Lower lobe of right lung (tissue), 2 donors: Measurements from ENCODE around the gene NOD2. TPM values are rescaled to one million over a fixed set of nuclear protein-coding genes. Genes with fewer than 3 reads are reported as not detected.

Experiments used
- ATAC-seq, 2 donors: fragments of 200-7000 bp; cut with Tn5 transposase; one replicate each; pipeline ENCODE4 v1.9.1; 2020 to 2022; ENCODE audit warnings: mild to moderate bottlenecking in 2 of 2, moderate library complexity in 2 of 2
- DNase-seq: peaks from one replicate; pipeline ENCODE4 v3.0.0-alpha.2; 2020
- H3K27ac ChIP-seq: fragments of 200-600 bp; one replicate; pipeline ENCODE4 v1.8.0; 2022
- H3K27me3 ChIP-seq: fragments of 200-600 bp; one replicate; pipeline ENCODE4 v1.8.0; 2022; ENCODE audit warnings: low read depth
- H3K36me3 ChIP-seq: fragments of 200-600 bp; one replicate; pipeline ENCODE4 v1.8.0; 2022; ENCODE audit warnings: mild to moderate bottlenecking
- H3K4me1 ChIP-seq: fragments of 200-600 bp; one replicate; pipeline ENCODE4 v1.8.0; 2022
- H3K4me3 ChIP-seq: fragments of 200-600 bp; one replicate; pipeline ENCODE4 v1.8.0; 2022; ENCODE audit warnings: mild to moderate bottlenecking
- H3K9me3 ChIP-seq: fragments of 200-600 bp; one replicate; pipeline ENCODE4 v1.8.0; 2022
- intact Hi-C: fragments of 100-400 bp; cut with DNase I; formaldehyde crosslinking; loops from one replicate; pipeline ENCODE4 v1.11.0; 2022
- total RNA-seq: library from RNA; stranded (reverse); fragmentation: NEBNext Ultra II Directional; extraction: Animal tissue kit (Norgen Biotek cat#: 25700); gene quantifications from one replicate; pipeline ENCODE4 v1.2.1, GENCODE V29; 2021
- TF ChIP-seq, protein P1 (sequence below): fragments of 200-600 bp; IDR thresholded peaks from one replicate; pipeline ENCODE4 v1.8.0; 2022; ENCODE audit warnings: antibody characterized with exemption, mild to moderate bottlenecking
- donor health status: DM: no; HTN: yes; CAD: no; lungs with severe emphysema.

The NOD2 gene
- total RNA-seq, 1 donor from 2014 or later: 13.2 TPM

- intact Hi-C loops: no loop called here
- no peak overlapping the region for H3K4me3 ChIP-seq
- H3K27ac ChIP-seq: no peak overlapping the region
- no peaks in the 10 kb centered on the region for H3K9me3 ChIP-seq
- no peaks in the 10 kb centered on the region for H3K27me3 ChIP-seq
- H3K36me3 ChIP-seq: peaks cover 10% of the 10 kb centered on the region
- ATAC-seq (no peak), DNase-seq (no peak)
- TF ChIP-seq, protein P1, sequence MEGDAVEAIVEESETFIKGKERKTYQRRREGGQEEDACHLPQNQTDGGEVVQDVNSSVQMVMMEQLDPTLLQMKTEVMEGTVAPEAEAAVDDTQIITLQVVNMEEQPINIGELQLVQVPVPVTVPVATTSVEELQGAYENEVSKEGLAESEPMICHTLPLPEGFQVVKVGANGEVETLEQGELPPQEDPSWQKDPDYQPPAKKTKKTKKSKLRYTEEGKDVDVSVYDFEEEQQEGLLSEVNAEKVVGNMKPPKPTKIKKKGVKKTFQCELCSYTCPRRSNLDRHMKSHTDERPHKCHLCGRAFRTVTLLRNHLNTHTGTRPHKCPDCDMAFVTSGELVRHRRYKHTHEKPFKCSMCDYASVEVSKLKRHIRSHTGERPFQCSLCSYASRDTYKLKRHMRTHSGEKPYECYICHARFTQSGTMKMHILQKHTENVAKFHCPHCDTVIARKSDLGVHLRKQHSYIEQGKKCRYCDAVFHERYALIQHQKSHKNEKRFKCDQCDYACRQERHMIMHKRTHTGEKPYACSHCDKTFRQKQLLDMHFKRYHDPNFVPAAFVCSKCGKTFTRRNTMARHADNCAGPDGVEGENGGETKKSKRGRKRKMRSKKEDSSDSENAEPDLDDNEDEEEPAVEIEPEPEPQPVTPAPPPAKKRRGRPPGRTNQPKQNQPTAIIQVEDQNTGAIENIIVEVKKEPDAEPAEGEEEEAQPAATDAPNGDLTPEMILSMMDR: no peak
- H3K4me1 ChIP-seq: no peaks in the 10 kb centered on the region
Measured at GRCh38 chr16:50721549-50722404, 28.4 kb downstream of the NOD2 start.

- ATAC-seq: no peak
Measured at GRCh38 chr16:50722405-50722737, 29.0 kb downstream of the NOD2 start.

GRCh38 chr16:50722960-50723359, 29.6 kb downstream of the NOD2 start:
- no peaks in the 10 kb centered on the region for H3K9me3 ChIP-seq
- H3K4me3 ChIP-seq: no peak overlapping the region
- TF ChIP-seq, protein P1: no peak
- no peak for ATAC-seq
- intact Hi-C loops: no loop called here
- no peaks in the 10 kb centered on the region for H3K4me1 ChIP-seq
- no peak for DNase-seq
- peaks cover 10% of the 10 kb centered on the region for H3K36me3 ChIP-seq
- no peak overlapping the region for H3K27ac ChIP-seq
- no peaks in the 10 kb centered on the region for H3K27me3 ChIP-seq

More at GRCh38 chr16:50722405-50722737, 29.0 kb downstream of the NOD2 start:
- Histone ChIP-seq H3K4me1 (no peaks in the 10 kb centered on the region), H3K36me3 (peaks cover 10% of the 10 kb centered on the region), H3K4me3 (no peak overlapping the region), H3K27me3 (no peaks in the 10 kb centered on the region), H3K9me3 (no peaks in the 10 kb centered on the region), H3K27ac (no peak overlapping the region)
- intact Hi-C loops: no loop called here
- TF ChIP-seq, protein P1: no peak
- no peak for DNase-seq

DNA sequence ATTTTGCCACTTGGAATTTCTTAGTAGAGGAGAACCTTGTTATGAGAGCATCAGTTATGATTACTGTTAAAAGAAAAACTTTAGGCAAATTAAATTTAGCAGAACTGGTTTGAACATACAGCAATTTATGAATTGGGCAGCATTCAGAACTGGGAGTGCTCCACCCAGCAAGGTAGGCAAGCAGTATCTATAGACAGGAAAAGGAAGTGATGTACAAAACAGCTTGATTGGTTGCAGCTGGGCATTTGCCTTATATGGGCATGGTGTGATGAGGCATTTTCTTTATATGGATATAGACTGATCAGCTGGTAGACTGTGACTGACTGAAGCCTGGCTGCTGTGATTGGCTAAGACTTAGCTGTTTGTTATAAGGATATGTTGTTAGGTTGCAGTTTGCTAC, 30.9 kb downstream of the NOD2 start:
- Histone ChIP-seq H3K27me3 (no peaks in the 10 kb centered on the region), H3K36me3 (peaks cover 10% of the 10 kb centered on the region), H3K9me3 (no peaks in the 10 kb centered on the region), H3K27ac (no peak overlapping the region), H3K4me3 (no peak overlapping the region), H3K4me1 (no peaks in the 10 kb centered on the region)
- intact Hi-C loops: no loop called here
- no peak for ATAC-seq
- no peak for DNase-seq
- TF ChIP-seq, protein P1: no peak

DNA sequence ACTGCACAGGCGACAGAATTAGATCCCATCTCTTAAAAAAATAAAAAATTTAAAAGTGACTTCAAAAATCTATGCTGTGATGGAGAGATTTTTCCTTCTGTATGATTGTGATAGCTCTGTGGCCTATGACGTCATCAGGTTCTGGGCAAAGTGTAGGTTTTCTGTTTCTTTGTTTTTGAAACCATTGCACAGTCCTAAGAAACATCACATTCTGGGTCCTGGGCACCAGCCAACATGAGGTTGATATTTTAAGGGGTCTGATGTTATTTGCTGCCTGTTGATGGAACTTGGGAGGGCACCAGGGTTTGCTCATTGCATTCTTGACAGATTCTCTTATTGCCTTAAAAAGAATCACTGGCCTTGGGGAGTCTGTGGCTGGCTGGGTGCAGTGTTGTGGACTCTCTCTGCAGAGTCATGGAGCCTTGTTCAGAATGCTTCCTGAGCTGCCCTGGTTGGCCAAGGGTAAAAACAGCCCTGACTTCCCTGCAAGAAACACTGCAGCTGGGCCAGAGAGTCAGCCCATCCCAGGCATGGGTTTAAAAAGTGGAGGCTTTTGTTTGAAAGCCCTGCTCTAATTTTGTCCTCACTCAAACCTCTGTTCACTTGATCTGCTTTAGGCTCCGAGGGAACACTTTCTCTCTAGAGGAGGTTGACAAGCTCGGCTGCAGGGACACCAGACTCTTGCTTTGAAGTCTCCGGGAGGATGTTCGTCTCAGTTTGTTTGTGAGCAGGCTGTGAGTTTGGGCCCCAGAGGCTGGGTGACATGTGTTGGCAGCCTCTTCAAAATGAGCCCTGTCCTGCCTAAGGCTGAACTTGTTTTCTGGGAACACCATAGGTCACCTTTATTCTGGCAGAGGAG, 38.0 kb downstream of the NOD2 start:
- H3K27me3 ChIP-seq: no peaks in the 10 kb centered on the region
- TF ChIP-seq, protein P1: no peak
- H3K36me3 ChIP-seq: peaks cover 19% of the 10 kb centered on the region
- H3K9me3 ChIP-seq: no peaks in the 10 kb centered on the region
- intact Hi-C loops: no loop called here
- DNase-seq: no peak
- H3K4me1 ChIP-seq: no peaks in the 10 kb centered on the region
- no peak for ATAC-seq
- H3K27ac ChIP-seq: no peak overlapping the region
- no peak overlapping the region for H3K4me3 ChIP-seq
